ENCODE data around the gene MCRIP2. TPM values are rescaled to one million over a fixed set of nuclear protein-coding genes. Genes with fewer than 3 reads are reported as not detected.

Gene MCRIP2
- polyA plus RNA-seq, 2 of the 4 experiments (the other 2 are of a cell fraction) = 10.7 to 21.3 TPM

DNA sequence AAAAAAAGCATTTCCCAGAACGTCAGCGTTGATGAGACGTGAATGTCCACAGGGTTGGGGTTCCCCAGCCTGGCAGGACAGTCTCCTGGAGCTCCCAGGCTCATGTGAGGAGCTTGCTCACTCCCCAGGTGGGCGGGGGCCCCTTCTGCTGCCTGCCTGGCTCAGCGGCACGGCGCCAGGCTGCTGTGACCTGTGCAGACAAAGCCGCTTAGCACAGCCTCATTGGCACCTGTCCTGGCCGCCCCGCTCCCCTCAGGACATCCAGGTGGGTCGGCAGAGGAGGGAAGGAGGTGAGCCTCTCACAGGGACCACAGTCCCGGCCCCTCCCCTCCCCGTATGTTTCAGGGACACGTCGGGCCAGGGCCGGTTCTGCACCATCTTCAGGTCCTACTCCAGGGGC, 23.8 kb upstream of the MCRIP2 start:
- ATAC-seq (no peak), FAIRE-seq (no peak), DNase-seq (ENCODE audit: low read depth in 1 of 2, low spot score in 1 of 2) (no peak)
- Histone ChIP-seq H3K27ac (no peak overlapping the region), H3K4me1 (peaks cover 17% of the 10 kb centered on the region), H3K4me3 (no peak overlapping the region), H3K9me3 (no peaks in the 10 kb centered on the region), H3K4me2 (no peak overlapping the region)
- CTCF ChIA-PET = interaction anchor here (0.6 kb wide), 1 partner anchor 383 kb away, joined by 5 read pairs; no protein-coding TSS in a partner anchor
- POLR2A ChIA-PET = no interaction called here
- TF ChIP-seq EP300 (IDR thresholded peaks at IDR 0.05) (no peak), KDM1A (IDR thresholded peaks at IDR 0.05; ENCODE audit: low read depth) (no peak), EHF (CRISPR knock-in tag; IDR thresholded peaks at IDR 0.05) (no peak), TP53 (CRISPR knock-in tag; IDR thresholded peaks at IDR 0.05) (no peak), RNF2 (IDR thresholded peaks at IDR 0.05; ENCODE audit: borderline replicate concordance, low read depth) (no peak), CBX2 (IDR thresholded peaks at IDR 0.05; ENCODE audit: borderline replicate concordance, low read depth) (no peak), JUNB (IDR thresholded peaks at IDR 0.05) (no peak), RFX5 (IDR thresholded peaks at IDR 0.05) (no peak), POLR2AphosphoS2 (conservative IDR thresholded peaks at IDR 0.05; ENCODE audit: low read length) (no peak), HOXB13 (CRISPR knock-in tag; IDR thresholded peaks at IDR 0.05; ENCODE audit: low read depth) (no peak), CEBPB (IDR thresholded peaks at IDR 0.05) (no peak), NFE2L2 (conservative IDR thresholded peaks at IDR 0.05; ENCODE audit: low read length) (no peak), RARB (CRISPR knock-in tag; IDR thresholded peaks at IDR 0.05) (no peak)
- TF ChIP-seq, protein P1, sequence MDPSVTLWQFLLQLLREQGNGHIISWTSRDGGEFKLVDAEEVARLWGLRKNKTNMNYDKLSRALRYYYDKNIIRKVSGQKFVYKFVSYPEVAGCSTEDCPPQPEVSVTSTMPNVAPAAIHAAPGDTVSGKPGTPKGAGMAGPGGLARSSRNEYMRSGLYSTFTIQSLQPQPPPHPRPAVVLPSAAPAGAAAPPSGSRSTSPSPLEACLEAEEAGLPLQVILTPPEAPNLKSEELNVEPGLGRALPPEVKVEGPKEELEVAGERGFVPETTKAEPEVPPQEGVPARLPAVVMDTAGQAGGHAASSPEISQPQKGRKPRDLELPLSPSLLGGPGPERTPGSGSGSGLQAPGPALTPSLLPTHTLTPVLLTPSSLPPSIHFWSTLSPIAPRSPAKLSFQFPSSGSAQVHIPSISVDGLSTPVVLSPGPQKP (IDR thresholded peaks at IDR 0.05; ENCODE audit: low read depth, low read length) = no peak
- TF ChIP-seq, protein P2, sequence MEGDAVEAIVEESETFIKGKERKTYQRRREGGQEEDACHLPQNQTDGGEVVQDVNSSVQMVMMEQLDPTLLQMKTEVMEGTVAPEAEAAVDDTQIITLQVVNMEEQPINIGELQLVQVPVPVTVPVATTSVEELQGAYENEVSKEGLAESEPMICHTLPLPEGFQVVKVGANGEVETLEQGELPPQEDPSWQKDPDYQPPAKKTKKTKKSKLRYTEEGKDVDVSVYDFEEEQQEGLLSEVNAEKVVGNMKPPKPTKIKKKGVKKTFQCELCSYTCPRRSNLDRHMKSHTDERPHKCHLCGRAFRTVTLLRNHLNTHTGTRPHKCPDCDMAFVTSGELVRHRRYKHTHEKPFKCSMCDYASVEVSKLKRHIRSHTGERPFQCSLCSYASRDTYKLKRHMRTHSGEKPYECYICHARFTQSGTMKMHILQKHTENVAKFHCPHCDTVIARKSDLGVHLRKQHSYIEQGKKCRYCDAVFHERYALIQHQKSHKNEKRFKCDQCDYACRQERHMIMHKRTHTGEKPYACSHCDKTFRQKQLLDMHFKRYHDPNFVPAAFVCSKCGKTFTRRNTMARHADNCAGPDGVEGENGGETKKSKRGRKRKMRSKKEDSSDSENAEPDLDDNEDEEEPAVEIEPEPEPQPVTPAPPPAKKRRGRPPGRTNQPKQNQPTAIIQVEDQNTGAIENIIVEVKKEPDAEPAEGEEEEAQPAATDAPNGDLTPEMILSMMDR (IDR thresholded peaks at IDR 0.05) = no peak
- TF ChIP-seq, protein P3, sequence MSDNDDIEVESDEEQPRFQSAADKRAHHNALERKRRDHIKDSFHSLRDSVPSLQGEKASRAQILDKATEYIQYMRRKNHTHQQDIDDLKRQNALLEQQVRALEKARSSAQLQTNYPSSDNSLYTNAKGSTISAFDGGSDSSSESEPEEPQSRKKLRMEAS (IDR thresholded peaks at IDR 0.05) = no peak
- WGBS (ENCODE audit: missing lambda C conversion rate) = 85% methylated on average over 16 of the region's 16 CpGs

DNA sequence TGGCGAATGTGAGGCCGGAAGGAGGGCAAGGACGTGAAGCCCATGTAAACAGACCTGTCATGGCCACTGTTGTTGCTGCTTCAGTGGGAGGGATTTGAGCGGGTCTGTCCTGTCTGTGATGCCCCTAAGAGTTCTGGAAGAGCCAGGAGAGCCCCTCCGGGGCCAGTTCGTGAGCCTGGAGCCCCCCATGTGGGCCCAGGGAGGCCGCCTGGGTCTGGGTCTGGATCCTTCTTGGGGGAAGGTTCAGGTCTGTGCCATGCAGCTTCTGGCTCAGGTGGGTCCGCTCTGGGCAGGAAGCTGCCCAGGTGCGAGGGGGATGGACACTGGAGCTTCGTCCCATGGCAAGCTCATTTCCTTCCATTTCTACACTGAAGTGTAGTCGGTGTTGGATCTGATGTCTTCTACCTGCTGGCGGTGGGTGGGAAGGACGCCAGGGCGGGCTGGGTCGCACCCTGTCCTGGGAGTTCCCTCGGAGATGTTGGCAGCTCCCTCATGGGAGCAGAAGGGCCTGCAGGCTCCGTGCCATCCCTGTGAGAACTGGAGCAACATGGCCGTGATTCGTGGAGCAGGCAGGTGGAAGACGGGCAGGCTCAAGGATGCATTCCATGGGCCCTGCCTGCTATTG, 22.0 kb upstream of the MCRIP2 start:
- ATAC-seq (no peak), FAIRE-seq (no peak), DNase-seq (ENCODE audit: low read depth in 1 of 2, low spot score in 1 of 2) (no peak)
- Histone ChIP-seq H3K4me3 (no peak overlapping the region), H3K27ac (no peak overlapping the region), H3K9me3 (no peaks in the 10 kb centered on the region), H3K4me2 (no peak overlapping the region), H3K4me1 (peaks cover 18% of the 10 kb centered on the region)
- 90% methylated on average over 16 of the region's 20 CpGs for WGBS (ENCODE audit: missing lambda C conversion rate)
- TF ChIP-seq KDM5A (IDR thresholded peaks at IDR 0.05) (no peak), PHF8 (IDR thresholded peaks at IDR 0.05; ENCODE audit: borderline replicate concordance, low read depth) (no peak), RAD21 (conservative IDR thresholded peaks at IDR 0.05 in 1 of 2, IDR thresholded peaks at IDR 0.05 in 1 of 2) (no peak), RARB (CRISPR knock-in tag; IDR thresholded peaks at IDR 0.05) (no peak), TP53 (CRISPR knock-in tag; IDR thresholded peaks at IDR 0.05) (no peak), HOXB13 (CRISPR knock-in tag; IDR thresholded peaks at IDR 0.05; ENCODE audit: low read depth) (no peak)
- TF ChIP-seq, protein P4, sequence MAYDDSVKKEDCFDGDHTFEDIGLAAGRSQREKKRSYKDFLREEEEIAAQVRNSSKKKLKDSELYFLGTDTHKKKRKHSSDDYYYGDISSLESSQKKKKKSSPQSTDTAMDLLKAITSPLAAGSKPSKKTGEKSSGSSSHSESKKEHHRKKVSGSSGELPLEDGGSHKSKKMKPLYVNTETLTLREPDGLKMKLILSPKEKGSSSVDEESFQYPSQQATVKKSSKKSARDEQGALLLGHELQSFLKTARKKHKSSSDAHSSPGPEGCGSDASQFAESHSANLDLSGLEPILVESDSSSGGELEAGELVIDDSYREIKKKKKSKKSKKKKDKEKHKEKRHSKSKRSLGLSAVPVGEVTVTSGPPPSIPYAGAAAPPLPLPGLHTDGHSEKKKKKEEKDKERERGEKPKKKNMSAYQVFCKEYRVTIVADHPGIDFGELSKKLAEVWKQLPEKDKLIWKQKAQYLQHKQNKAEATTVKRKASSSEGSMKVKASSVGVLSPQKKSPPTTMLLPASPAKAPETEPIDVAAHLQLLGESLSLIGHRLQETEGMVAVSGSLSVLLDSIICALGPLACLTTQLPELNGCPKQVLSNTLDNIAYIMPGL (CRISPR knock-in tag; IDR thresholded peaks at IDR 0.05; ENCODE audit: borderline replicate concordance) = no peak
- TF ChIP-seq, protein P5, sequence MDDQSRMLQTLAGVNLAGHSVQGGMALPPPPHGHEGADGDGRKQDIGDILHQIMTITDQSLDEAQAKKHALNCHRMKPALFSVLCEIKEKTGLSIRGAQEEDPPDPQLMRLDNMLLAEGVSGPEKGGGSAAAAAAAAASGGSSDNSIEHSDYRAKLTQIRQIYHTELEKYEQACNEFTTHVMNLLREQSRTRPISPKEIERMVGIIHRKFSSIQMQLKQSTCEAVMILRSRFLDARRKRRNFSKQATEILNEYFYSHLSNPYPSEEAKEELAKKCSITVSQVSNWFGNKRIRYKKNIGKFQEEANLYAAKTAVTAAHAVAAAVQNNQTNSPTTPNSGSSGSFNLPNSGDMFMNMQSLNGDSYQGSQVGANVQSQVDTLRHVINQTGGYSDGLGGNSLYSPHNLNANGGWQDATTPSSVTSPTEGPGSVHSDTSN (IDR thresholded peaks at IDR 0.05) = no peak
- POLR2A ChIA-PET = no interaction called here
- CTCF ChIA-PET = interaction anchor here (1.3 kb wide), 1 partner anchor 41 kb away, joined by 4 read pairs; no protein-coding TSS in a partner anchor
